ENCODE measurements around the gene CADM2.
A peak's percentile ranks its signal among the peaks of the same experiment; 100 is the strongest.

The CADM2 gene

GRCh38 chr3:85781806-85782205 lies 823.0 kb downstream of the CADM2 start:
- no peak for FAIRE-seq

GRCh38 chr3:85783291-85783690 lies 824.5 kb downstream of the CADM2 start:
- DNase-seq (ENCODE audit: low spot score) = no peak
- no peak for FAIRE-seq

More at GRCh38 chr3:85781806-85782205, 823.0 kb downstream of the CADM2 start:
- DNase-seq (ENCODE audit: low spot score) = no peak

GRCh38 chr3:85785766-85786165 lies 827.0 kb downstream of the CADM2 start:
- no peak for DNase-seq (ENCODE audit: low spot score)
- FAIRE-seq = no peak

GRCh38 chr3:85790445-85791030 lies 831.7 kb downstream of the CADM2 start:
- FAIRE-seq = no peak

GRCh38 chr3:85796140-85796539 lies 837.4 kb downstream of the CADM2 start:
- FAIRE-seq (no peak), DNase-seq (ENCODE audit: low spot score) (no peak)

More at GRCh38 chr3:85790445-85791030, 831.7 kb downstream of the CADM2 start:
- no peak for DNase-seq (ENCODE audit: low spot score)

- FAIRE-seq = no peak
- no peak for DNase-seq (ENCODE audit: low spot score)
Observed at GRCh38 chr3:85800676-85801075, 841.9 kb downstream of the CADM2 start.

GRCh38 chr3:85801955-85802354 lies 843.2 kb downstream of the CADM2 start:
- FAIRE-seq (no peak), DNase-seq (ENCODE audit: low spot score) (peak; percentile 38)

- no peak for DNase-seq (ENCODE audit: low spot score)
- FAIRE-seq = no peak
Observed at GRCh38 chr3:85808755-85809154, 850.0 kb downstream of the CADM2 start.

- FAIRE-seq (no peak), DNase-seq (ENCODE audit: low spot score) (peak; percentile 40)
Observed at GRCh38 chr3:85821130-85821756, 862.5 kb downstream of the CADM2 start.

GRCh38 chr3:85835857-85836440 lies 877.2 kb downstream of the CADM2 start:
- FAIRE-seq = no peak
- no peak for DNase-seq (ENCODE audit: low spot score)

GRCh38 chr3:85837402-85837801 lies 878.6 kb downstream of the CADM2 start:
- no peak for DNase-seq (ENCODE audit: low spot score)
- no peak for FAIRE-seq

GRCh38 chr3:85838921-85839320 lies 880.1 kb downstream of the CADM2 start:
- FAIRE-seq (no peak), DNase-seq (ENCODE audit: low spot score) (no peak)

GRCh38 chr3:85842081-85842480 lies 883.3 kb downstream of the CADM2 start:
- no peak for FAIRE-seq

GRCh38 chr3:85846940-85847339 lies 888.2 kb downstream of the CADM2 start:
- FAIRE-seq (no peak), DNase-seq (ENCODE audit: low spot score) (no peak)

More at GRCh38 chr3:85842081-85842480, 883.3 kb downstream of the CADM2 start:
- no peak for DNase-seq (ENCODE audit: low spot score)

- no peak for DNase-seq (ENCODE audit: low spot score)
- no peak for FAIRE-seq
Observed at GRCh38 chr3:85851071-85851470, 892.3 kb downstream of the CADM2 start.

- FAIRE-seq (no peak), DNase-seq (ENCODE audit: low spot score) (no peak)
Observed at GRCh38 chr3:85853805-85854204, 895.0 kb downstream of the CADM2 start.

GRCh38 chr3:85862893-85863455 lies 904.2 kb downstream of the CADM2 start:
- DNase-seq (ENCODE audit: low spot score) (no peak), FAIRE-seq (no peak)

- FAIRE-seq (no peak), DNase-seq (ENCODE audit: low spot score) (no peak)
Observed at GRCh38 chr3:85864896-85865295, 906.1 kb downstream of the CADM2 start.

GRCh38 chr3:85867072-85867471 lies 908.3 kb downstream of the CADM2 start:
- DNase-seq (ENCODE audit: low spot score) (no peak), FAIRE-seq (no peak)

- FAIRE-seq = no peak
- no peak for DNase-seq (ENCODE audit: low spot score)
Observed at GRCh38 chr3:85875589-85875988, 916.8 kb downstream of the CADM2 start.

GRCh38 chr3:85877631-85878030 lies 918.8 kb downstream of the CADM2 start:
- no peak for FAIRE-seq
- DNase-seq (ENCODE audit: low spot score) = no peak

GRCh38 chr3:85881833-85882393 lies 923.1 kb downstream of the CADM2 start:
- DNase-seq (ENCODE audit: low spot score) (no peak), FAIRE-seq (no peak)
